ENCODE measurements around the gene SEC22C.

Gene SEC22C

GRCh38 chr3:42511736-42512135 is 70.0 kb downstream of the SEC22C start:
- no peak overlapping the region for H3K4me3 ChIP-seq (ENCODE audit: low read length in 2 of 2)
- H3K36me3 ChIP-seq (ENCODE audit: control insufficient read depth in 2 of 2, insufficient read depth in 2 of 2, low read length in 2 of 2) = no peaks in the 10 kb centered on the region
- no peaks in the 10 kb centered on the region for H3K4me1 ChIP-seq (ENCODE audit: control insufficient read depth, insufficient read depth, low read length)
- no peak overlapping the region for H3K9ac ChIP-seq (ENCODE audit: low read length in 2 of 2)
- no peaks in the 10 kb centered on the region for H3K9me3 ChIP-seq (ENCODE audit: control insufficient read depth in 2 of 2, low read length in 2 of 2)
- no peak overlapping the region for H3K27ac ChIP-seq (ENCODE audit: low read length)
- no peaks in the 10 kb centered on the region for H3K27me3 ChIP-seq (ENCODE audit: control insufficient read depth in 1 of 2, insufficient read depth in 2 of 2, low read length in 2 of 2)

- Histone ChIP-seq H3K27me3 (ENCODE audit: control insufficient read depth in 1 of 2, insufficient read depth in 2 of 2, low read length in 2 of 2) (no peaks in the 10 kb centered on the region), H3K4me1 (ENCODE audit: control insufficient read depth, insufficient read depth, low read length) (no peaks in the 10 kb centered on the region), H3K36me3 (ENCODE audit: control insufficient read depth in 2 of 2, insufficient read depth in 2 of 2, low read length in 2 of 2) (no peaks in the 10 kb centered on the region), H3K9ac (ENCODE audit: low read length in 2 of 2) (no peak overlapping the region), H3K27ac (ENCODE audit: low read length) (no peak overlapping the region), H3K4me3 (ENCODE audit: low read length in 2 of 2) (no peak overlapping the region), H3K9me3 (ENCODE audit: control insufficient read depth in 2 of 2, low read length in 2 of 2) (no peaks in the 10 kb centered on the region)
Observed at GRCh38 chr3:42511201-42511600, 70.6 kb downstream of the SEC22C start.

GRCh38 chr3:42510325-42510724 is 71.4 kb downstream of the SEC22C start:
- no peak overlapping the region for H3K9ac ChIP-seq (ENCODE audit: low read length in 2 of 2)
- H3K9me3 ChIP-seq (ENCODE audit: control insufficient read depth in 2 of 2, low read length in 2 of 2) = no peaks in the 10 kb centered on the region
- H3K27ac ChIP-seq (ENCODE audit: low read length) = no peak overlapping the region
- no peaks in the 10 kb centered on the region for H3K4me1 ChIP-seq (ENCODE audit: control insufficient read depth, insufficient read depth, low read length)
- no peaks in the 10 kb centered on the region for H3K36me3 ChIP-seq (ENCODE audit: control insufficient read depth in 2 of 2, insufficient read depth in 2 of 2, low read length in 2 of 2)
- H3K27me3 ChIP-seq (ENCODE audit: control insufficient read depth in 1 of 2, insufficient read depth in 2 of 2, low read length in 2 of 2) = no peaks in the 10 kb centered on the region
- no peak overlapping the region for H3K4me3 ChIP-seq (ENCODE audit: low read length in 2 of 2)

- H3K27ac ChIP-seq (ENCODE audit: low read length) = no peak overlapping the region
- H3K4me1 ChIP-seq (ENCODE audit: control insufficient read depth, insufficient read depth, low read length) = no peaks in the 10 kb centered on the region
- no peaks in the 10 kb centered on the region for H3K36me3 ChIP-seq (ENCODE audit: control insufficient read depth in 2 of 2, insufficient read depth in 2 of 2, low read length in 2 of 2)
- no peak overlapping the region for H3K4me3 ChIP-seq (ENCODE audit: low read length in 2 of 2)
- no peak overlapping the region for H3K9ac ChIP-seq (ENCODE audit: low read length in 2 of 2)
- no peaks in the 10 kb centered on the region for H3K27me3 ChIP-seq (ENCODE audit: control insufficient read depth in 1 of 2, insufficient read depth in 2 of 2, low read length in 2 of 2)
- no peaks in the 10 kb centered on the region for H3K9me3 ChIP-seq (ENCODE audit: control insufficient read depth in 2 of 2, low read length in 2 of 2)
Observed at GRCh38 chr3:42509111-42509510, 72.7 kb downstream of the SEC22C start.

GRCh38 chr3:42508562-42508961 is 73.2 kb downstream of the SEC22C start:
- Histone ChIP-seq H3K4me1 (ENCODE audit: control insufficient read depth, insufficient read depth, low read length) (no peaks in the 10 kb centered on the region), H3K4me3 (ENCODE audit: low read length in 2 of 2) (no peak overlapping the region), H3K9ac (ENCODE audit: low read length in 2 of 2) (no peak overlapping the region), H3K27ac (ENCODE audit: low read length) (no peak overlapping the region), H3K9me3 (ENCODE audit: control insufficient read depth in 2 of 2, low read length in 2 of 2) (no peaks in the 10 kb centered on the region), H3K27me3 (ENCODE audit: control insufficient read depth in 1 of 2, insufficient read depth in 2 of 2, low read length in 2 of 2) (no peaks in the 10 kb centered on the region), H3K36me3 (ENCODE audit: control insufficient read depth in 2 of 2, insufficient read depth in 2 of 2, low read length in 2 of 2) (no peaks in the 10 kb centered on the region)

- no peaks in the 10 kb centered on the region for H3K9me3 ChIP-seq (ENCODE audit: control insufficient read depth in 2 of 2, low read length in 2 of 2)
- H3K4me1 ChIP-seq (ENCODE audit: control insufficient read depth, insufficient read depth, low read length) = no peaks in the 10 kb centered on the region
- H3K9ac ChIP-seq (ENCODE audit: low read length in 2 of 2) = no peak overlapping the region
- H3K27ac ChIP-seq (ENCODE audit: low read length) = no peak overlapping the region
- peaks cover 3% of the 10 kb centered on the region in 2 donors for H3K27me3 ChIP-seq (ENCODE audit: control insufficient read depth in 1 of 2, insufficient read depth in 2 of 2, low read length in 2 of 2)
- H3K36me3 ChIP-seq (ENCODE audit: control insufficient read depth in 2 of 2, insufficient read depth in 2 of 2, low read length in 2 of 2) = no peaks in the 10 kb centered on the region
- no peak overlapping the region for H3K4me3 ChIP-seq (ENCODE audit: low read length in 2 of 2)
Observed at GRCh38 chr3:42507761-42508335, 73.9 kb downstream of the SEC22C start.

- Histone ChIP-seq H3K4me1 (ENCODE audit: control insufficient read depth, insufficient read depth, low read length) (peaks cover 4% of the 10 kb centered on the region), H3K27me3 (ENCODE audit: control insufficient read depth in 1 of 2, insufficient read depth in 2 of 2, low read length in 2 of 2) (peaks cover 3 to 5% of the 10 kb centered on the region in 2 donors), H3K9me3 (ENCODE audit: control insufficient read depth in 2 of 2, low read length in 2 of 2) (no peaks in the 10 kb centered on the region), H3K27ac (ENCODE audit: low read length) (no peak overlapping the region), H3K9ac (ENCODE audit: low read length in 2 of 2) (no peak overlapping the region), H3K4me3 (ENCODE audit: low read length in 2 of 2) (no peak overlapping the region), H3K36me3 (ENCODE audit: control insufficient read depth in 2 of 2, insufficient read depth in 2 of 2, low read length in 2 of 2) (no peaks in the 10 kb centered on the region)
Observed at GRCh38 chr3:42507252-42507651, 74.5 kb downstream of the SEC22C start.

GRCh38 chr3:42505849-42506410 is 75.8 kb downstream of the SEC22C start:
- Histone ChIP-seq H3K27me3 (ENCODE audit: control insufficient read depth in 1 of 2, insufficient read depth in 2 of 2, low read length in 2 of 2) (peaks cover 11 to 18% of the 10 kb centered on the region in 2 donors), H3K27ac (ENCODE audit: low read length) (no peak overlapping the region), H3K9ac (ENCODE audit: low read length in 2 of 2) (no peak overlapping the region), H3K4me3 (ENCODE audit: low read length in 2 of 2) (no peak overlapping the region), H3K4me1 (ENCODE audit: control insufficient read depth, insufficient read depth, low read length) (peaks cover 15% of the 10 kb centered on the region), H3K36me3 (ENCODE audit: control insufficient read depth in 2 of 2, insufficient read depth in 2 of 2, low read length in 2 of 2) (no peaks in the 10 kb centered on the region), H3K9me3 (ENCODE audit: control insufficient read depth in 2 of 2, low read length in 2 of 2) (no peaks in the 10 kb centered on the region)

GRCh38 chr3:42505128-42505848 is 76.5 kb downstream of the SEC22C start:
- H3K9me3 ChIP-seq (ENCODE audit: control insufficient read depth in 2 of 2, low read length in 2 of 2) = no peaks in the 10 kb centered on the region
- H3K4me3 ChIP-seq (ENCODE audit: low read length in 2 of 2) = no peak overlapping the region
- no peaks in the 10 kb centered on the region for H3K36me3 ChIP-seq (ENCODE audit: control insufficient read depth in 2 of 2, insufficient read depth in 2 of 2, low read length in 2 of 2)
- H3K27me3 ChIP-seq (ENCODE audit: control insufficient read depth in 1 of 2, insufficient read depth in 2 of 2, low read length in 2 of 2) = peaks cover 18 to 23% of the 10 kb centered on the region in 2 donors
- peaks cover 15% of the 10 kb centered on the region for H3K4me1 ChIP-seq (ENCODE audit: control insufficient read depth, insufficient read depth, low read length)
- H3K27ac ChIP-seq (ENCODE audit: low read length) = no peak overlapping the region
- H3K9ac ChIP-seq (ENCODE audit: low read length in 2 of 2) = no peak overlapping the region

- Histone ChIP-seq H3K27me3 (ENCODE audit: control insufficient read depth in 1 of 2, insufficient read depth in 2 of 2, low read length in 2 of 2) (peaks cover 21 to 27% of the 10 kb centered on the region in 2 donors), H3K9me3 (ENCODE audit: control insufficient read depth in 2 of 2, low read length in 2 of 2) (no peaks in the 10 kb centered on the region), H3K4me1 (ENCODE audit: control insufficient read depth, insufficient read depth, low read length) (peaks cover 15% of the 10 kb centered on the region), H3K36me3 (ENCODE audit: control insufficient read depth in 2 of 2, insufficient read depth in 2 of 2, low read length in 2 of 2) (no peaks in the 10 kb centered on the region), H3K9ac (ENCODE audit: low read length in 2 of 2) (no peak overlapping the region), H3K4me3 (ENCODE audit: low read length in 2 of 2) (no peak overlapping the region), H3K27ac (ENCODE audit: low read length) (no peak overlapping the region)
Observed at GRCh38 chr3:42504334-42505127, 77.2 kb downstream of the SEC22C start.
